NCI-H1417 (cell line): ENCODE data around the gene EZH2.

Experiments used
- DNase-seq, 3 experiments: peaks; one replicate each; lab custom pipeline; 2025; lab: John Stamatoyannopoulos, UW

The EZH2 gene

DNA sequence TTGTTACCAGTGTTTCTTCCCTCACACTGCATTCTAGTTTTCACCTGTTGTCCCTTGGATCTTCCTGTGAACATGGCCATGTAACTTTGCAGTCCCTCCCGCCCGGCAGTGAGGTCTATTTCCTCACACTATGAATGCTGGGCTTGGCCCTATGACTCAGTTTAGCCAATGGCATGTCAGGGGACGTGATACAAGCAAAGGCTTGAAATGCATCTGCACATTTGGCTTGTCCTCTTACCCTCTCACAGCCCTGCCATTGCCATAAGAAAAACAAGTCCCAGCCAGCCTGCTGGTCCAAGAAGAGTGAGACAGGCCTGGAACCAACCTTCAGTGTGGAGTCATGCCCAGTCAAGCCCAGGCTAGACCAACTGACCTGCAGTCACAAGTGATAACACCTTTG, 17.1 kb upstream of the EZH2 start:
- DNase-seq, result no peak

DNA sequence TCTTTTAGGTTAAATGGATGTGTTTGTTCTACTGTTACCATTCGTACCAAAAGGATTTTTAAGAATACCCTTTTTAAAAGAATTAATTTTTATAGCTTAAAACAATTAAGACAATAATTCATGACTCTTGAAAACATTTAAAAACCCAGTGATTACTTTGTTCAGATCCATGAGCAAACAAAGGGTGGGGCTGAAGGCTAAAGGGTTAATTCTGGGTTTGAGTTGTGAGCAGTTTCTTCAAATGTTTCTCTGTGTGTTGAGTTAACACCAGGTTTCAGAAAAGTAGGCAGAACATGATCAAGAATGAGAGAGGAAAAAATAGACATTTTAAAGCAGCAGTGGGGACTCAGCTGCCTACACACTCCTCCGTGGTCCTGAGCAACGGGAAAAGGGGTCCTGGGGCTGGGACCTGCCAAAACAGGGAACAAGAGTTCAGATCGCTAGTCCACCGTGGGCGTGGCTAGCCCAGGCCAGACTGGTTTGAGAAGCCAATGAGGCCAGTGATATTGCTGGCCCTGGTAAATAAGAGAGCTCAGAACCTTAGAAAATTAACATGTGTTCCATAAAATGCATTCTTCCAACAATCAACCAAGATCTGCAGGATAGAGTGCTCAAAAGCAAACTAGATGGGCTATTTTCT, 14.9 kb upstream of the EZH2 start:
- DNase-seq, result no peak

DNA sequence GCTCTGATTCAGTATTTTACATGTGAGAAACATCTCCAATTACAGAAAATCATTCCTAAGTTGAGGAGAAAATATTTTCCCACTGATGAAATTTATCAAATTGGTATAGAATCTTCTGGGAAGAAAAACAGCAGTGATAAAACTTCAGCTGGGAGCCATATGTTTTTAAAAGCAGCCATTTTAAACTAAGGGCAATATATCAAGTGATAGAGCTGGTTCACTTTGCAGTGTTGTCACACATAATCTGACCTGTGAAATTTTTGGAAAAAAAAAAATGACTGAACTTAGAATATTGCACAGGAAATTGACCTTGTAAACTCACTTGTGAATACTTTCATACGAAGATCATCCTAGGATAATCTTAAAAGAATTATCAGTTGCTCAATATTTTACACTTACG, 10.5 kb upstream of the EZH2 start:
- DNase-seq, result no peak

GRCh38 chr7:148893071-148893470, 9.0 kb upstream of the EZH2 start:
- DNase-seq, result no peak

- DNase-seq, result no peak
Measured at GRCh38 chr7:148888300-148888699, 4.2 kb upstream of the EZH2 start.

GRCh38 chr7:148886844-148887243, 2.8 kb upstream of the EZH2 start:
- no peak for DNase-seq

- peak; percentile 97 to 99 (median 98) for DNase-seq
Measured at GRCh38 chr7:148884299-148885022, 370 bp upstream of the EZH2 start.

DNA sequence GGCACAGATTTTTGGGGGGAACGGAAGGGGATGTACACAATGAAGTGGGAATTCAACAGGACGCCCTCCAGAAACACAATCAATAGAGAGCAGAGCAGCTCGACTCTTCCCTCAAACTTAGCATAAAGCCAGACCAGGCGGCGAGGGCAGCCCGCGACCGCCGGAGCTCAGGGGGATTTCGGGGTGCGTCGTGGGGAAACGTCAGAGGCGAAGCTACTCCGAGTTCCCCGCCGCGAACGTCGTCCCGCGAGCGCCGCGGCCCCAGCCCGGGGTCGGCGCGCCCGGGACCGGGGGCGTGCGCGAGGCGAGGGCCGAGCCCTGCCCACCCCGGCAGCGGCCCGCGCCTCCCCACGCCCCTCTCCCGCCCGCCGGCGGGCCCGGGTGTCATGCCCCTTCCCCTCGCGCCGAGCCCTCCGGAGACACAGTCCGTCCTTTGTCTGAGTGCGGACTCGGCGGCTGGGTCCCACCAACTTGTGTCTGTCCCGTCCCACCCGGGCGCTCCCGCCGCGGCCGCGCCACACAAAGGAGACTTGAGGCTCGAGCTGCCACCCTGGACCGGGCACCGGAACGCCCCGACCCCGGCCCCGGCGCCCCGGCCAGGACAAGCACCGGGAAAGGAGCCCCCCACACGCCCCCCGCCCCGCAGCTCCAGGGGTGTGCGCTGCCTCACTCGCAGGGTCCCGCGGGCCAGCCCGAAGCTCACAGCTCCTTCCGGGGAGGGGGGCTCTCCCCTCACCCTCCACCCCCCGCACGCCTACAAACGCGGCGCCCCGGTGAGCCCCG, 634 bp downstream of the EZH2 start:
- DNase-seq, result peak; percentile 30 to 80 (median 76)

DNA sequence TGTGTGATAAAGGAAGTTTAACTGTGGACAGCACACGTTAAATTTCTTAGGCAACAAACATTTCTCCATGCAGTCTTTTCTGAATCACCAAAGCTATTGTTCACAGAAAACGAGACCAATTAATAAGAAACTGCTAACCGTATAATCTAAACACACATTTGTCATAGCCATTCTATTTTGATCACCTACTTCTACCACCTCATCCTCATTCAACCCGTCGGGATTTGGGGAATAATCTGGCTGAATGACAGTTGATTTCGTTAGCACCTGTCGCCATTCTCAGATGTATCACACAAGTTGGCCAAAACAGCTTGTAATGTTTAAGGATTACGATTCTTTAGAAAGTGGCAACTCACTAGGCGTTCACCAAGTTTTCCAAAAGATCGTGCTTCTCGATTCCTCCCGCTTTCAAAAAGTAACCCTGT, 1.2 kb downstream of the EZH2 start:
- DNase-seq, result peak in 2 of 3 experiments; percentile 68 to 72

GRCh38 chr7:148882192-148882591, 1.9 kb downstream of the EZH2 start:
- DNase-seq, result no peak

GRCh38 chr7:148878317-148878716, 5.8 kb downstream of the EZH2 start:
- no peak for DNase-seq

DNA sequence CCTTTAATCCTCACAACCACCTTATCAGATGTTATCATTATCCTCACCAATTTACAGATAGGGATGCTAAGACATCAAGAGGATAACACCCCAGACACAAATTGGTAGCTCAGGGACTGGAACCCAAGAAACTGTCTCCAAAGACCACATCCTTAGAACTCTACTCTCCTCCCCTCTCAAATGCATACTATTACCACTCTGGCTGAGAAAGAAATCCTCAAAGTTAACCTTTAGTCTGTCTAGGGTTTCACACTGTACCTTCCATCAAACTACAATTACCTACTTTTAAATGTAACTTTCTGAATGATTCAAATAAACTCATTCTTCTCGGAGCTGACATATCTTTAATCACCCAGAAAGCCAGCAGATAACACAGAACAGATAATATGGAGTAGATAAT, 6.6 kb downstream of the EZH2 start:
- no peak for DNase-seq

DNA sequence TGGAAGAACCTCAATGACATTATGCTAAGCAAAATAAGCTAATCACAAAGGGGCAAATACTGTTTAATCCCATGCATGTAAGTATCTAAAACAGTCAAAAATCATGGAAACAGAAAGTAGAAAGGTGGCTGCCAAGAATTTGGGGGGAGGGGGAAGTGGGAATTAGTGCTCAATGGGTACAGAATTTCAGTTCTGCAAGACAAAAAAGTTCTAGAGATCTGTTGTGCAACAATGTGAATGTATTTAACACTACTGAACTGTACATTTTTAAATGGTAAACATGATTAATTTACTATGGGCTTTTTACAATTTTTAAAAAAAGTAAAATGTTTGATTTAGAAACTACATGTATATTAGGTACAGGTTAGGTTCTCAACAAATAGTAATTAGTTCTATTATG, 11.9 kb downstream of the EZH2 start:
- no peak for DNase-seq

DNA sequence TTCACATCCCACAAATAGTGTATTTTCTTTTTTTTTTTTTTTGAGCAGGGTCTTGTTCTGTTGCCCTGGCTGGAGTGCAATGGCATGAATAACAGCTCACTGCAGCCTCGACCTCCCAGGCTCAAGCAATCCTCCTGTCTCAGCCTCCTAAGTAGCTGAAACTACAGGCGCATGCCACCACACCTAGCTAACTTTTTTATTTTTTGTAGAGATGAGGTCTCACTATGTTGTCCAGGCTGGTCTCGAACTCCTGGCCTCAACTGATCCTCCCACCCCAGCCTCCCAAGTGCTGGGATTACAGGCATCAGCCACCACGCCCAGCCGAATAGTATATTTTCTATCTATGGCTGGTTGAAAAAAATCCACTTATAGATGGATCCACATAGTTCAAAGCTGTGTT, 12.5 kb downstream of the EZH2 start:
- no peak for DNase-seq

- DNase-seq, result no peak
Measured at GRCh38 chr7:148871030-148871429, 13.1 kb downstream of the EZH2 start.

DNA sequence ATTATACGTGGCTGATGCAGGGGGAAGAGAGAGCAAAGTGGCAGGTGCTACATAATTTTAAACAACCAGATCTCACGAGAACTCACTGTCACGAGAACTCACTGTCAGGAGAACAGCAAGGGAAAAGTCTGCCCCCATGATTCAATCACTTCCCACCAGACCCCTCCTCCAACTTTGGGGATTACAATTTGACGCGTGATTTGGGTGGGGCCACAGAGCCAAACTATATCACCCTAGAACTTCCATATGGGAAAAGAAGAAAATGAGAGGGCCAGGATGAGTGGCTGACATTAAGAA, 15.8 kb downstream of the EZH2 start:
- no peak for DNase-seq

DNA sequence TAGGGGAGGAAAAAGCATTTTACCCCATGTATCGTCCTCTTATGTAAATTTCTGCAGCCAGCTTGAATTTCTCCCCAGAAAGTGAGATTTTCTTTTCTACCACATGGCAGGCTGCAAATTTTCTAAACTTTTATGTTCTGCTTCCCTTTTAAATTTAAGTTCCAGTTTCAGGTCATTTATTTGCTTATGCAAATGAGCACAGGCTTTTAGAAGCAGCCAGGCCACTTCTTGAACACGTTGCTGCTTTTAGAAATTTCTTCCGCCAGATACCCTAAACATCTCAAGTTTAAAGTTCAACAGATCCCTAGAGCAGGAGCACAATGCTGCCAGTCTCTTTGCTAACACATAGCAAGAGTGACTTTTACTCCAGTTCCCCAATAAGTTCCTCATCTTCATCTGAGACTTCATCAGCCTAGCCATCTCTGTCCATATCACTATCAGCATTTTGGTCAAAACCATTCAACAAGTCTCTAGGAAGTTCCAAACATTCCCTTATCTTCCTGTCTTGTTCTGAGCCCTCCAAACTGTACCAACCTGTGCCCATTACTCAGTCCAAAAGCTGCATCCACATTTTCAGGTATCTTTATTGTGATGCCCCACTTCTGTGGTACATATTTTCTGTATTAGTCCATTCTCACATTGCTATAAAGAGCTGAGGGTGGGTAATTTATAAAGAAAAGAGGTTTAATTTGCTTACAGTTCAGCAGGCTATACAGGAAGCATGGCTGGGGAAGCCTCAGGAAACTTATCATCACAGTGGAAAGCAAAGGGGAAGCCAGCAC, 16.3 kb downstream of the EZH2 start:
- no peak for DNase-seq

DNA sequence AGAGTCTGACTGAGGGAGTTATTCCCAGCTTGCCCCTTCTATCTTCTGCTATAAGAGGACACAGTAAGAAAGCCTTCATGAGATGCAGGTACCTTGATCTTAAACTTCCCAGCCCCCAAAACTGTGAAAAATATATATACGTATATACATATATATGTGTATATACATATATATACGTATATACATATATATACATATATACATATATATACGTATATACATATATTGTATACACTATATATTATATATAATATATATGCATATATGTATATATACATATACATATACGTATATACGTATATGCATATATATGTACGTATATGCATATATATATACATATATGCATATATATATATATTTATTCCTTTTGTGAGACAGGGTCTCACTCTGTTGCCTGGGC, 17.7 kb downstream of the EZH2 start:
- DNase-seq, result no peak

GRCh38 chr7:148865283-148865682, 18.8 kb downstream of the EZH2 start:
- peak in 1 of 3 experiments; percentile 19 for DNase-seq

DNA sequence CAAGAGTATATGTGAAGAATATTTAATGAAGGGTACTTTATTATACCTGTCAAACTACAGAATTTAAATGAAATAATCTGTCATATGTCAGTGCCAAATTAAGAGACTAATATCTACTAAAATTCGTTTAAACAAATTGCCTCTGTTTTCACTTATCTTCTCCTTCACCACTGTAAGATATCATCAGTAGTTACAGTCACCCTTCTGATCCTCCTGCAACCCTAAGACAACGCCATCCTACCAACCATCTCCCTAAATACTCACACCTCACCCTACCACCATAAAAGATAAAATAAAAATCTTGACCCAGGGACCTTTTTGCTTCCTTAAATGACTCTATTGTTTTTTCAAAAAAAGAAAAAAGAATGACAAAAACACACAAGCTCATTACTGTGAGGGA, 20.8 kb downstream of the EZH2 start:
- no peak for DNase-seq

DNA sequence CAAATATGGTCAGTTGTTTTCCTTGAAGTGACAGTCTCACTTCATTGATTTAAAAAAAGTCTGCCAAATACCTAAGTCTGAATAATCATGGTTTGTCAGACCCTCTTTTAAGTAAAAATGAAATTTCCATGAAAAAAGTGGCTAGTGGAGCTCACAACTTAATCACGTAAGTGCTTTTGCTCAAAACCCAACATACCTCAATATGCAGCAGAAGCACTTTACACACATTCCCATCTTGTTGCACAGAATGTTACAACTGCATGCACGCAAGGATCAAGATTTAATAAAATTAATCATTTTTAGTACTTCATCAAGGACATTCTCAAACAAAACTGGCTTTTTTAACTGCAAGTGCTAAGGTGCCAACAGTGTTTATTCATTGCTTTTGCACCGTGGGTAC, 21.6 kb downstream of the EZH2 start:
- DNase-seq, result no peak

- no peak for DNase-seq
Measured at GRCh38 chr7:148858489-148858888, 25.6 kb downstream of the EZH2 start.

GRCh38 chr7:148856891-148857290, 27.2 kb downstream of the EZH2 start:
- DNase-seq, result no peak
